Small intestine (tissue), 7 donors: ENCODE results near the gene DGKZ. TPM values are rescaled to one million over a fixed set of nuclear protein-coding genes. Genes with fewer than 3 reads are reported as not detected.

Source experiments
- DNase-seq, 2 donors: peaks; one replicate each; pipeline versions ENCODE4 v3.0.0 to v3.0.0-alpha.2; 2013
- FAIRE-seq: peaks from 2 replicates; lab custom pipeline; 2012; peaks lifted over from hg19 to GRCh38; lab: Jason Lieb, UNC
- H3K27ac ChIP-seq, 3 donors: one replicate each; pipeline ENCODE4 v1.5.1; 2013; ENCODE audit warnings: low read length in 2 of 3, mild to moderate bottlenecking in 2 of 3, control low read depth in 1 of 3, inconsistent platforms in 1 of 3, low read depth in 1 of 3, moderate library complexity in 1 of 3
- H3K27me3 ChIP-seq, 3 donors: one replicate each; pipeline ENCODE4 v1.6.1; 2013; ENCODE audit warnings: low read length in 3 of 3, inconsistent platforms in 1 of 3; ENCODE audit not compliant: control insufficient read depth in 3 of 3, insufficient read depth in 3 of 3
- H3K36me3 ChIP-seq, 3 donors: one replicate each; pipeline ENCODE4 v1.6.1; 2013; ENCODE audit warnings: low read length in 3 of 3, inconsistent platforms in 1 of 3, low read depth in 1 of 3, mild to moderate bottlenecking in 1 of 3, moderate library complexity in 1 of 3; ENCODE audit not compliant: control insufficient read depth in 3 of 3, insufficient read depth in 2 of 3
- H3K4me1 ChIP-seq, 3 donors: one replicate each; pipeline ENCODE4 v1.6.1; 2013; ENCODE audit warnings: low read length in 2 of 3, inconsistent platforms in 1 of 3, low read depth in 1 of 3, mild to moderate bottlenecking in 1 of 3, moderate library complexity in 1 of 3; ENCODE audit not compliant: control insufficient read depth in 3 of 3, insufficient read depth in 2 of 3
- H3K4me3 ChIP-seq, 3 donors: one replicate each; pipeline ENCODE4 v1.5.1; 2013; ENCODE audit warnings: low read length in 3 of 3, control low read depth in 1 of 3, inconsistent platforms in 1 of 3, low read depth in 1 of 3, mild to moderate bottlenecking in 1 of 3, moderate library complexity in 1 of 3
- H3K9me3 ChIP-seq, 2 donors: one replicate each; pipeline ENCODE4 v1.6.1; 2013; ENCODE audit warnings: low read depth in 1 of 2, low read length in 1 of 2; ENCODE audit not compliant: control insufficient read depth in 2 of 2, insufficient read depth in 1 of 2
- WGBS, 3 donors: extraction: QIAGEN DNeasy Blood & Tissue Kit; methylation state at CpG; one replicate each; pipeline ENCODE4 v1.1.7; 2013; 5-methylcytosine and 5-hydroxymethylcytosine counted together
- polyA plus RNA-seq, 4 donors: library from polyadenylated mRNA; stranded (reverse) in 3 of 4; unstranded in 1 of 4; fragments of 200-250 nt in 3 of 4; fragments of 120-200 nt in 1 of 4; gene quantifications; one replicate each; pipeline versions ENCODE4 v1.2.1 to v1.2.3, GENCODE V29; 2013
- donor health status: healthy with polysubstance abuse.
- donor health status: control.
- donor health status: control.
- donor health status: Bipolar disorder and iron deficiency.
- donor health status: healthy.

DGKZ gene
- polyA plus RNA-seq, 4 donors, result 41.0 to 122 (median 103) TPM

DNA sequence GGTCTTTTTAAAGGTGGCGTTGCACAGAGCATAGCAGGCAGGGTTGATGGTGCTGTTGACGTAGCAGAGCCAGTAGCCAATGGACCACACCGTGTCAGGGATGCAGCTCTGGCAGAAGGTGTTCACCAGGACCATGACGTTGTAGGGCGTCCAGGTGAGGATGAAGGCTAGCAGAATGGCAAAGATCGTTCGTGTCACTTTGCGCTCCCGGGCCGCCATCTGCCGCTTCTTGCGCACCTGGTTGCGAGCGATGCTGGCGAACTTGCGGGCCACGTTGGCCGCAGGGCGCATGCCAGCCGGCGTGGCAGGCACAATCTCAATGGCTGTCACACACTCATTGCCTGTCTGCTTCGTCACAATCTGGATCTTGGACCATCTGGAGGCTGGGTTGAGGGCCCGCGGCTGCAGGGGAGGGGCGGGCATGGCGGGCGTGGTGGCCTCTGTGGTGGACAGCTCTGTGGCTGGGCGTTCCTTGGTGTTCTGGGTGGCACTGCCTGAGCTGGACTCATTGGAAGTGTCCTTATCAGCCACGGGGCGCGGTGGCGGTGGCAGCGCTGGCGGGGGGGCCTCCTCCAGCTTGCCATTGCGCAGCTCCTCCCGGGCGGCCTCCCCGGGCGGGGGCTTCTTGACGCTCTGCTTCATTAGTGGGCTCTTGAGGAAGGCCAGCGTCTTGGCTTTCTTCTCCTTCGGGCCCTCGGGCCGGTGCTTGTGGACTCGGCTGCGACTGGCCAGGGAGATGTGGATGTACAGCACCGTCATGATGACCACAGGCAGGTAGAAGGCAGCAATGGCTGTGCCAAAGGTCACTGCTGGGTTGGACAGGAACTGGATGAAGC, 38.1 kb downstream of the DGKZ start:
- Histone ChIP-seq H3K4me1 (peaks cover 2 to 50% (median 3%) of the 10 kb centered on the region in 3 donors), H3K27me3 (peaks cover 3 to 32% (median 22%) of the 10 kb centered on the region in 3 donors), H3K27ac (no peak overlapping the region), H3K36me3 (peaks cover 0 to 15% (median 0%) of the 10 kb centered on the region in 3 donors), H3K9me3 (no peaks in the 10 kb centered on the region), H3K4me3 (no peak overlapping the region)
- DNase-seq (no peak), FAIRE-seq (no peak)
- WGBS, 3 donors, result 92 to 95% (median 93%) methylated on average over 45 to 47 of the region's 47 CpGs

DNA sequence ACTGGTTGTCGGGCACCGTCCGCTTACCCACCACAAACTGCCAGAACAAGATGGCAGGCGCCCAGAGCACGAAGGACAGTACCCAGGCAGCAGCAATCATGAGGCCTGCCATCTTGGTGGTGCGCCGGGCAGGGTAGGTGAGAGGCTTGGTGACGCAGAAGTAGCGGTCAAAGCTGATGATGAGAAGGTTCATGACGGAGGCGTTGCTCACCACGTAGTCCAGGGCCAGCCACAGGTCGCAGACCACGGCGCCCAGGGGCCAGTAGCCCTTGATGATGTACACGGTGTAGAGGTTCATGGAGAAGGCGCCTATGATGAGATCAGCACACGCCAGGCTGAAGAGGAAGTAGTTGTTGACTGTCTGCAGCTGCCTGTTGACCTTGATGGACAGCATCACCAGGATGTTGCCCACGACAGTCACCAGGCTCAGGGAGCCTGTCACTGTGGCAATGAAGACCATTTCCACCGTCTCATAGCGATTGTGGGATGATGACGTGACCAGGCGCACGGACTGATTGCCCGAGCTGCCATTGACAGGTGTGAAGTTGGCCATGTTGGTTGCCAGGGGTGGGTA, 38.8 kb downstream of the DGKZ start:
- H3K4me3 ChIP-seq, result no peak overlapping the region
- peaks cover 2 to 55% (median 3%) of the 10 kb centered on the region in 3 donors for H3K4me1 ChIP-seq
- WGBS, 3 donors, result 93 to 96% (median 95%) methylated on average over 25 of the region's 25 CpGs
- H3K9me3 ChIP-seq, result no peaks in the 10 kb centered on the region
- no peak overlapping the region for H3K27ac ChIP-seq
- H3K27me3 ChIP-seq, result peaks cover 3 to 39% (median 27%) of the 10 kb centered on the region in 3 donors
- peaks cover 0 to 15% (median 0%) of the 10 kb centered on the region in 3 donors for H3K36me3 ChIP-seq
- DNase-seq, result no peak
- no peak for FAIRE-seq

DNA sequence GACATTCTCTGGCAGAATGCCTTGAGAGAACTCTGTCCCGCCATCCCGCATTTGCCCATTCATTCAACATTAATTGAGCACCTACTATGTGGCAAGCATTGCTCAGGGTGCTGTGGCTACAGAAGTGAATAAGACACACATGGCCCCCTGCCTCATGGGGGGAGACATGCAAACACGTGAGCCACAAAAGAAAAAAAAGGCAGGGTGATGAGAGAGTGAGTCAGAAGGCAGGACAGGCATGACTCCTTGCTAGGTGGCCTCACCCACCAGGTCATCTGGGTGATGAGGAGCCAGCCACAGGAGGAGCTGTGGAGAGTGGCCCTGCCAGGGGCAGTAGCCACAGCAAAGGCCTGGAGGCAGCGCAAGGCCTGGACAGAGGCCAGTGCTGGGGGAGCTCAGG, 39.4 kb downstream of the DGKZ start:
- Histone ChIP-seq H3K9me3 (no peaks in the 10 kb centered on the region), H3K27me3 (peaks cover 3 to 42% (median 27%) of the 10 kb centered on the region in 3 donors), H3K4me1 (peaks cover 2 to 55% (median 3%) of the 10 kb centered on the region in 3 donors), H3K27ac (no peak overlapping the region), H3K4me3 (no peak overlapping the region), H3K36me3 (peaks cover 0 to 15% (median 0%) of the 10 kb centered on the region in 3 donors)
- WGBS, 3 donors, result 84 to 88% (median 85%) methylated on average over 4 of the region's 4 CpGs
- DNase-seq (no peak), FAIRE-seq (no peak)

DNA sequence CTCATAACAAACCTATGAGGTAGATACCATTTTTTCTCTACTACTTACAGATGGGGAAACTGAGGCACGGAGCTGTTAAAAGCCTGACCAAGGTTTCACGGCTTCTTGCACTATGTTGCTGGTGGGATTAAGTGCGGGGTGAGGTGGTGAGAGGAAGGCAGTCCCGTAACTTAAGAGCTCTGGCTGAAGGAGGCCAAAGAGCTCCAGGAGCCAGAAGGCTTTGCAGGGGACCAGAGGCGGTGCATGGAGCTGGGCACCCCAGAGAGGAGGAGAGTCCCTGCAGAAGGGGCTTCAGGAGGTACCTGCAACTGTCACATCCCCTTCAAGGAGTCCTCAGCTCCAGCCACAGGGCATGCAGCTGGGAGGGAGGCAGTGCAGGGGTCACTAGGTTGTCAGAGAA, 40.2 kb downstream of the DGKZ start:
- H3K4me3 ChIP-seq, result no peak overlapping the region
- 75 to 80% (median 79%) methylated on average over 5 of the region's 5 CpGs for WGBS, 3 donors
- DNase-seq (no peak), FAIRE-seq (no peak)
- no peak overlapping the region for H3K27ac ChIP-seq
- H3K27me3 ChIP-seq, result peaks cover 3 to 42% (median 27%) of the 10 kb centered on the region in 3 donors
- no peaks in the 10 kb centered on the region for H3K9me3 ChIP-seq
- peaks cover 3 to 55% (median 3%) of the 10 kb centered on the region in 3 donors for H3K4me1 ChIP-seq
- peaks cover 0 to 15% (median 0%) of the 10 kb centered on the region in 3 donors for H3K36me3 ChIP-seq

DNA sequence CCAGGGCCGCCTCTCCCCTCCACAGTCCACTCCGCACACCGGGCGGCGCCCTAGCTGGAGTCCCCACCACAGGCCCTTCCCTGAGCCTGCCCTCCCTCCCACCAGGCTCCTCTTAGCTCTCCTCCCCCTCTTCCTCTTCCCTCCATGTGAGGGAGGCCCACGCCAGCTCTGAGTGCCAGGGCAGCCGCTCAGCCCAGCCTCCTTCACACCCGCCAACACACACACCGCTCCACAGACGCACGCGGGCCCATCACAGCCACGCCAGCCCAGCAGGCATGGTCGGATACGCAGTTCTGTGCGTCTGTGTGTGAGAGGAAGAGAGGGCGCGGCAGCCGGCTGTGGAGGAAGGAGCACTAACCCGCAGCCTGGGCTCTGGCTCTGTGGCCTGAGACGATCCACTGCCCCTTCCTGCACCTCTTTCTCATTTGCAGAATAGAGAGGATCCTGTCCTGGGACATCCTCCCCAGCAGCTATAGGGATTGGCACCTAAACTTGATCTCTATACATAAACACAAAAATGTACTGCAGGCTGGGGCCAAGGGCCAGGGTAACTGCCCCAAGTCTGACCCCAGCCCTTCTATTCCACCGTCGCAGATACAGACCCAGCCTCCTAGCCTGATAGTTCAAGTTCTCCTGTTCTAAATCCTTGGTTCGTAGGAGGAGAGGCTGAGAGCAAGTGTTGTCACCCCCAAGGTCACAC, 40.8 kb downstream of the DGKZ start:
- H3K4me3 ChIP-seq, result no peak overlapping the region
- H3K9me3 ChIP-seq, result no peaks in the 10 kb centered on the region
- H3K4me1 ChIP-seq, result peaks cover 3 to 48% (median 6%) of the 10 kb centered on the region in 3 donors
- peak in 1 of 2 donors; percentile 33 for DNase-seq
- no peak for FAIRE-seq
- peaks cover 3 to 42% (median 27%) of the 10 kb centered on the region in 3 donors for H3K27me3 ChIP-seq
- WGBS, 3 donors, result 12 to 20% (median 13%) methylated on average over 23 to 24 of the region's 24 CpGs
- peaks cover 0 to 15% (median 0%) of the 10 kb centered on the region in 3 donors for H3K36me3 ChIP-seq
- H3K27ac ChIP-seq, result no peak overlapping the region

DNA sequence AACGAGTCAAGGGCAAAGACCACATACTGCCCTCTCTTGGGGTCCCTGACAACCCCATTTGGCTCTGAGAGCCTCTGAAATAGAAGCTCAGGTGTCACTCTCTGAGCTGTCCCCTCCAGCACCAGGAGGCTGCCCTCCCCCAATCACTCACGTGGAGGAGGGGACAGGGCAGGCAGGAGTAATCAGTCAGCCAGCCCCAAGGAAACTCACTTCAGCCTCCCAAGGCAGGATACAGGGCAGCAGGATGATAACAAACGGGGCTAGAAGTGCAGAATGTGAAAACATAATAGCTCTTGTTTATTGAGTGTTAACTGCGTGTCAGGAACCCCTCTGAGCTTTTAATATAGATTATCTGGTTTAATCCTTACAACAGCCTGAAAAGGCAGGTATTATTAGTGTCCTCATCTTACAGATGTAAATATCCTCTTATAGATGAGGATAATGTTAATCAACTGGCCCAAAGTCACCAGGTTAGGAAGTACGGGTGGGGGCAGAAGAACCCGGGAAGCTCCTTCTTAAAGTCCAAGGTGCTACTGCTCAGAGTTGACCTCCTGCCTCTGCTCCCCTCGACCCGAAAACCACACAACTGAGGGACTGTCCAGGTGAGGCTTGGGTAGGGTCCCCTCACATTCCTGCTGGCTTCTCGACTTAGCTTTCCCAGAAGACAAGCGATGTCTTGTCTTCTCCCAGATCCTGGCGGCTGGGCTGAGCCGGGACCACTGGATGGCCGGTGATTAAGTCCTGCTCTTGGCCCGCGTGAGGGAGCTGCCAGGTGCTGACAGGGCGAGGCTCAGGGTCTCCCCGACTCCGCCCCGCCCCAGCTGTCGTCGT, 41.6 kb downstream of the DGKZ start:
- no peaks in the 10 kb centered on the region for H3K9me3 ChIP-seq
- WGBS, 3 donors, result 5 to 10% (median 7%) methylated on average over 21 of the region's 21 CpGs
- peak overlapping the region in 1 of 3 donors; percentile 48 for H3K4me3 ChIP-seq
- peaks cover 3 to 46% (median 6%) of the 10 kb centered on the region in 3 donors for H3K4me1 ChIP-seq
- peaks cover 0 to 10% (median 0%) of the 10 kb centered on the region in 3 donors for H3K36me3 ChIP-seq
- no peak for FAIRE-seq
- peak in 1 of 2 donors; percentile 30 for DNase-seq
- peaks cover 3 to 46% (median 27%) of the 10 kb centered on the region in 3 donors for H3K27me3 ChIP-seq
- H3K27ac ChIP-seq, result no peak overlapping the region

DNA sequence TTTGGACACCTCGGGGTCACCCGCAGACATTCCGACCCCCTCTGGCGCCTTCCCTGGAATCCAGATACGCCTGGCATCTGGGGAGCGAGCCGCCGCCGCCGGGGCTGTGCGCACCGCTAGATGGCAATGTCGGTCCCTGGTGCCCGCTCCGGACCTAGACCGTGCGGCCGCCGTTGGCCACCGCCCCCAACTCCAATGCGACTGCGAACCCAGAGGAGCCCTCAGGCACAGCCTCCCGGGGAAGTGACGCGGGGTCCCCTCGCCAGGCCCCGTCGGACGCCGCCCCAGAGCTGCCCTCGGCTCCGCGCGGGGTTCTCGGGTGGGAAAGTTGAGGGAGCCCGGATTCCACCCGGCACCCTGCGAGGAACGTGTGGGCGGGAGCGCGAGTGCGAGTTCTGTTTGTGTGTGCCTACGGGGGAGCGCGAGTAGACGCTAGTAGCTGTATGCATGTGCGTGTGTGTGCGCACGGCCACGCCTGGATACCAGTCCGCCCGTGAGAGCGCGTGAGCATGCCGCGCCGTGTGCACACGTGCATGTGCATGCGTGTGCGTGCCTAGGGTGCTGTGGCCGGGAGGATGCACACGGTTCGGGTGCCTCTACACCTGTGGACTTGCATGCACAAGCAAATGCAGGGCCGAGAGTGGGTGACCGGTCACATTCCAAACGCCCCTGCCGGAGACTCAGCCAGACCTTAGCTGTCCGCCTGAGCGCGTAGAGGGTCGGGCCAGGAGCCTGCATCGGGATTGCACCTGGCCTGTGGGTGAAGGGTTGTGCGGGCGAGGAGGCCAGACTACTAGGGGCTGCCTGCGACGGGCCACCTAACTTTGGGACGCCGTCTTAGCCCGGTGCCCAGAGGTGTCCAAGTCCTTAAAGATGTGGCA, 42.4 kb downstream of the DGKZ start:
- no peak for FAIRE-seq

More for the DNA sequence above, 42.4 kb downstream of the DGKZ start:
- H3K4me3 ChIP-seq, result peak overlapping the region in 2 of 3 donors; percentile 48 to 51
- no peaks in the 10 kb centered on the region for H3K9me3 ChIP-seq
- DNase-seq, result peak; percentile 65 to 85
- peaks cover 3 to 46% (median 27%) of the 10 kb centered on the region in 3 donors for H3K27me3 ChIP-seq
- H3K36me3 ChIP-seq, result peaks cover 0 to 3% (median 0%) of the 10 kb centered on the region in 3 donors
- no peak overlapping the region for H3K27ac ChIP-seq
- WGBS, 3 donors, result 1 to 2% (median 1%) methylated on average over 73 to 80 of the region's 80 CpGs
- H3K4me1 ChIP-seq, result peaks cover 3 to 38% (median 6%) of the 10 kb centered on the region in 3 donors
